AG08396 (cell line): ENCODE results near the gene ZNF135.
A peak's percentile ranks its signal among the peaks of the same experiment; 100 is the strongest.

Experiments used
- DNase-seq: peaks from one replicate; pipeline ENCODE4 v3.0.0; 2012; ENCODE audit warnings: low spot score, mixed read lengths

The ZNF135 gene

GRCh38 chr19:58093071-58093470 is 34.0 kb downstream of the ZNF135 start:
- DNase-seq = no peak

DNA sequence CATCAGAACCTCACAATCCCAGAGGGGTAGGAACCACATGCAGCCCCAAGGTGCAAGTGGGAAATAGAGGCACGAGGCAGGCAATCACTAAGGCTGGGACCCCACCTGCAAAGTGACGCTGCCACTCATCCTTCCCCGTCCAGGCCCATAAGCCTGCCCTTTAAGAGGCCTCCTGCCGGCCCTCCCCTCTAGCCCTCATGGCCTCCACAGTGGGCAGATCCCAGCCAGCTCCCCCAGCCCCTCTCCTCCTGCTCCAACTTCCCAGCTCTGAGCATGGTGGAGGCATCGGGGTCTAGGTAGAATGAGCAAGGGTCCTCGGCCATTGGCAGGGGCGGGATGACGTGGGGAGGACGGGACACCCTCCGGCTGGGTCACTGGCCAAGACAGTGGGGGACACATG is 36.2 kb downstream of the ZNF135 start:
- DNase-seq = no peak

DNA sequence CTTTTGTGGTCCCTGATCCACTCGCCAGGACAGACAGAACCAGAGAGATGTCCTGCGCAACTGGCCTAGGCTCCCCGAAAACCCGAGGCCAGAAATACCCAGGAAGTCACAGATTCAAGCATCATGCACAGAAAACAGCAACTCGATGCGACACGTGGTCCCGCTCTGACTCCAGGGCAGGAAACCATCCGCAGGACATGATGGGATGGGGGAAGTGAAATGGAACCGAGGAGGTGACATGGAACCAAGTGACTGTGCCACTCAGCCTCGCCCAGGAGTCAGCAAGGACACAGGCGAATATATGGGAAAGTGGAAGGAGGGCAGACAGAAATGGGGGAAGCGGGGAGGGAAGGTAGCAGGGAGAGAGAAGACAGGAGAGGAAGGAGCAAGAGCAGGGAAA is 37.8 kb downstream of the ZNF135 start:
- DNase-seq = no peak

DNA sequence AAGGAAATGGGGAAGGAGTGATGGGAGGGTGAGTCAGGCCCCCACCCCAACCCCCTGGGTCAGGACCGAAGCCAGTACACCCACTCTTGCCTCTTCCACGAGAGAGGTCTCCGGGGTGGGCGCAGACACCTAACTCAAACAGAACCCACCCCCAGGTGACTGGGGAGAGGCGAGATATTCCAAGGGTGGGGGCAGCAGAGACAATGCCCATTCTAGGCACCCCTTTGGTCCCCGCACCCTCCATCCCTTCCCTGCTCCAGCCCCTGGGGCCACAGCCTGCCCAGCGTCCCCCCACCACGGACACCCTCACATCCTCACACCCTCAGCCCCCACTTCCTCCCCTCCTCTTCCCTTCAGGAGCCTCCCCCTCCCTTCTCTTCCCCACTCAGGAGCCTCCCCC is 38.3 kb downstream of the ZNF135 start:
- DNase-seq = no peak

DNA sequence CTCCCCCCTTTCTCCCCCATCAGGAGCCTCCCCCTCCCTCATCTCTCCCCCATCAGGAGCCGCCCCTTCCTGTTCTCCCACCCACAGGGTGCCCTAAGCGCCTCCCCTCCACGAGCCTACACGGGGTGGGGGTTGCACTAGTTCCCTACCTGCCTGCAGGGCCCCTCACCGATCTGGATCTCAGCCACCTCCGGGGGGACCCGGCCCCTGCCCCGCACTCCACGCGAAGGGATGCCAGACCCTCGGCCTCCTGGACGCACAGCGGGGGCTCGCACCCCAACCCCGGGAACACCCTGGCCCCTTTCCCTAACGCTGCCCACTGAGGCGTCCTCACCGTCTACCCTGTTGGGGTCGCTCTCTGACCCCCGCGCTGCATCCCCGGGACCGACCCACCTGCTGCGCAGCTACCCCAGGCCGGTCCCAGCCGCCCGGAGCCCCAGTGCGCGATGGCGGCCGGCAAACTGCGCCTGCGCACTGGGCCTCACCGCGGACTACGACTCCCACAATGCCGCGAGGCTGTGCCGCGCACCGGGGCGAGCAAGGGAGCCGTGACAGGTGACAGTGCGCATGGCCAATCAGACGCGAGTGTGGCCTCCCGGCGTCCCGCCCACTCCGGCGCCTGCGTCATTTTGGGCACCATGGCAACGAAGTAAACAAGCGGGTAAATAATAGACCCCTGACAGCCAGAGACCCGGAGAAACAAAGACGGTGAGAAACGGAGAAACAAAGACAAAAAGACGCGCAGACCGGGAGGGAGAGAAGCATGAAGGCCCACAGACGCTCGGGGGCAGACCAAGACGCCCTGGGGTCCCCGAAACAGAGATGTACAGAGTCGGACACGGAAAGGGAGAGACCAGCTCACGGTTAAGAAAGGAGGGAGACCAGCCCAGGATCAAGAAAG is 38.9 kb downstream of the ZNF135 start, which contains the start of gene ZSCAN18:
ZSCAN18 (minus strand) TSS at position 451 of the 901 bp plus-strand sequence. CDS start 7,964 bp downstream, outside the sequence.
- DNase-seq = peak; percentile 100

GRCh38 chr19:58098682-58098998 is 39.6 kb downstream of the ZNF135 start:
- DNase-seq = no peak

- DNase-seq = no peak
These were observed 48.9 kb downstream of the ZNF135 start for GRCh38 chr19:58107778-58108545.

GRCh38 chr19:58108546-58108817 is 49.4 kb downstream of the ZNF135 start:
- no peak for DNase-seq

DNA sequence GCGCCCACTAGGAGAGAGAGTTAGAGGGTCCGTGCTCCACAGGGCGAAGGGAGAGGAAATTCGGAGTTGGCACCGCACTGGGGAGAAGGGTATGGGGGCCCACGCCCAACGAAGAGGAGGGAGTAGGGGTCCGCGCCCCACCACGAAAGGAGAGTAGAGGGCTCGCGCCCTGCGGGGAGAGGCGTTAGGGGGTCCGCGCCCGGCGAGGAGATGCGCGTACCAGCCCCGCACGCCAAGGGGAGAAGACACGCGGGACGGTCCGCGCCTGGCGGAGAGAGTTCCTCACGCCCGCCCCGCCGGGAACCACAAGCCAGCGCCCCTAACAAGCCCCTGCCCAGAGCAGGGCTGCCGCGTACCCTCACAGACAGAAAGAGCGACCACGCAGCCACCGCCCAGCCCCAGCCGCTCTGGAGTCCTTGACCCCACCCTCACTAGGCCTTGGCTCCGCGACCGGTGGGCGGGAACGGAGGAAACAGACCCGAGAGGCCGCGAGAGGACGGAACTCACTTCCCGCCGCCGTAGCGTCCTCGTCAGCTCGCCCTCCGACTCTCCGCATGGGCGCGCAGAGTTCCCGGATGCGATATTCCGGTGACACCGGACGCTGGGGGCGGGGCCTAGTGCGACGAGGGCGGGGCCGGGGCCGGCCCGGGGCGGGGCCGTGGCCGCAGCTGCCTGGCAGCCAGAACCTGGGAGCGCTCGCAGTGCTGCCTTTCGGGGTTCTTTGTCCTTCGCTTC is 58.9 kb downstream of the ZNF135 start:
- DNase-seq = no peak

DNA sequence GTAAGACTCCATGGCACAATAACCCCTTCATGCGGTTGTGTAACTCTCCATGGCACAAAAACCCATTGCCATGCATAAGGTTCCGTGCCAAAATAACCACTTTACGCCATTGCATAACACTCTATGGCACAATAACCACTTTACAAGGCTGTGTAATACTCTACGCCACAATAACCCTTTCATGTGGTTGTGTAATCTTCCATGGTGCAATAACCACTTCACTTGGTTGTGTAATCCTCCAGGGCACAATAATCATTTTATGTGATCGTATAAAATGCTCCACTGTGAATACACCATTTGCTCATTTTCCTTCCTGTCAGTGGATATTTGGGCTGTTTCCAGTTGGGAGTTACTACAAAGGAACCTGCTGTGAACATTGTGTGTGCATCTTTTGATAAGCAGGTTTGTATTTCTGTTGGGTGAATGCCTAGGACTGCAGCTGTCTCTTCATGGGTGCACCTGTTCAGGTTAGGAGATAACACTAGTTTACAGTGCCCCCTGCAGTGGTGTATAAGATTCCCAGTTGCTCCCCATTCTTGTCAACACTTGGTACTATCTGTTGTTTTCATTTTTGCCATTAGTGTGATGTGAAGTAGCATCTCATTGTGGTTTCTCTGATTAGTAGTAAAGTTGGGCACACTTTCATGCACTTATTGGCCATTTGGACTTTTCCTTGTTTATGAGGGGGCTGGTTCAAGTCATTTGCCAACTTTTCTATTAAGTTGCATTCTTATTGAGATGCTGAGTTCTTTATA is 60.1 kb downstream of the ZNF135 start:
- no peak for DNase-seq
